Iris pigment epithelial cell (primary cell): ENCODE measurements around the gene CHI3L1.

Source experiments
- DNase-seq: peaks from one replicate; pipeline ENCODE4 v3.0.0-alpha.2; 2011; ENCODE audit warnings: low read depth

The CHI3L1 gene

GRCh38 chr1:203181586-203182386 lies 4.7 kb downstream of the CHI3L1 start:
- DNase-seq = no peak

DNA sequence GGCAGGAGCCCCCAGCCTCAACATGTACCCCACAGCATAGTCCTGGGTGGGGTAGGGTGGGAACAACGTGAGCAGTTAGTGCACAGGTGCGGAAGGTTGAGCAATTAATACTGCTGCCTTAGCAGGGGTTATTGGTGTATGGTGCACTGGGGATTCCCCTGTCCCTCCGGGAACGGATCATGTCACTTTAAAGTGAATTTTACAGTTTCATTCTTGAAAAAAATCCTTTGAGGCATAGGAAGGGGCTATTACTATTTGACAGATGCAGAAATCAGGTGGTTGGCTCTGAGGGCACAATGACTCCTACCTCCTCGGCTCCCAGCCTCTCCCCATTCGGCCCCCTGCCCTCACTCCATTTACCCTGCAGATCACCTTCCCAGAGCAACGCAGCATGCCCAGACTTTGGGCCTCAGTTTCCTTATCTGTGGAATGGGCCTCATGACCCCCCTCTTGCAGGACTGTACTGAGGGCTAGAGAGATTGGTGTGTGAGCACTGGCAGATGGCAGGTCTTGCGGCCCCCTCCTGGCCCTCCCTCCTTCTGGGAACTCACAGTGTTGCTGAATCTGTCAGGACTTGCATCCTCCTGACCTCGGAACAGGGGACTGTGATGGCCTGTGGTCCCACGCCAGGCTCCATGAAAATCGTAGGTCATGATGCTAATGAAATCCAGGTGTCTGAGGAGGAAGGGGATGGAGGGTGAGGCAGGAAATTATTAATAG lies 5.7 kb downstream of the CHI3L1 start:
- DNase-seq = no peak

- DNase-seq = no peak
Observed at GRCh38 chr1:203179667-203180005, 6.9 kb downstream of the CHI3L1 start.

DNA sequence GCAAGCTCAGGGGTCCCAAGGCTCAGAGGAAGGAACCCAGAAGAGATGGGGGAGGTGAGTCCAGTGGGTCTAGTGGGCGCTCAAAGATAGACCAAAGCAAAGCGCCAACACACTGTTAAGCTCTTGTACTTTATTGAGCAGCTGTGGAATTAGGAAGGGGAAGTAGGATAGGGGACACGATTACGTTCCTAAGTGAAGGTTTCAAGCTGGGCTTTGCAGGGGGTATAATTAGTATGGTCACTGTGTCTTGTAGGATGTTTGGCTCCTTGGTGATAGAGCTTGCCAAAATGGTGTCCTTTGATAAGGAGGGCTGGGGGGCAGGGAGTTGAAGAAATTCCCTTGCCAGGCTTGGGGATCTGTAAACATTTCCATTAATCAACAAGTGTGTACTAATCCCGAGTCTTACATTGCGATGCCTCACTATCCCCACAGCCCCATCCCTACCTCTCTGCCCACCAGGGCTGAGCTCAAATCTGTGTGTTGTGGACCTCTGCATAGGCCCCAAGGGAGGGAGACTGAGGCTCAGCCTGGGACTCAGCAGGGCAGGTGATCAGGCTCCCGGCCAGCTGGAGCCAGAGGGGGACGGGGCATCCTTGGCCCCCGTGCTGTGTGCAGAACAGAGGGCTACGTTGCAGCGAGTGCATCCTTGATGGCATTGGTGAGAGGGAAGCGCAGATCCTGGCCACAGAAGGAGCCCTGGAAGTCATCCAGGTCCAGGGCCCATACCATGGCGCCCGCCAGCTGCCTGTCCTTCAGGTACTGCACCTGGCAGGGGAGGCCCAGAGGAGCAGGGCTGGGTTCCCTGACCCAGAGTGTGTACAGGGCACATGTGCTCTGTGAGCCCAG lies 7.5 kb downstream of the CHI3L1 start:
- no peak for DNase-seq

- no peak for DNase-seq
Observed at GRCh38 chr1:203178083-203178482, 8.4 kb downstream of the CHI3L1 start.

DNA sequence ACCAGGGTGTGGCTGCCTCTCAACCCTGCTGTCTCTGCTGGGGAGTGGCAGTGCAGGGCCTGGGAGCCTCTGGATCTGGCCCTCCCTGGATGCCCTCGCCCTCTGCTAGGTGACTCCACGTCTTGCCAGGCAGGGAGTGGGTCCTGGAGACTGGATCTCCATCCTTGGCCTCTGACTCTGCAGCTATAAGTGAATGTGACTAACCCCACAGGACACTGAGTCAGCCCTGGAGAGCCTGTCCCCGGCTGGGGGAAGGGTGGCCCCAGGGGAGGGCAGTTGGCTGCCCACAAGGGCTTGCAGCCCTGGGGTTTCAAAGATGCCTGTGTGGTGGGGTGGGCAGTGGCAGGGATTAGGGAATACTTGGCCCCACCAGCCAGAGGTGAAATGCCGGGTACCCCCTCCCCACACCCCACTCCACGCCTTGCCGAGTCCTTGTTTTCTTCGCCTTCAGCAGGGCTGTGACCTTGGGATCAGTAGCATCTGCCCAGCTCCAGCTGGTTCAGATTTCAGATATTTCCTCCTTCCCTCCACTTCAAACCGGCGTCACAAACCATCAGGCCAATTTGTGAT lies 8.9 kb downstream of the CHI3L1 start:
- DNase-seq = no peak

GRCh38 chr1:203177036-203177405 lies 9.5 kb downstream of the CHI3L1 start:
- no peak for DNase-seq

- DNase-seq = no peak
Observed at GRCh38 chr1:203176273-203177035, 10.1 kb downstream of the CHI3L1 start.

DNA sequence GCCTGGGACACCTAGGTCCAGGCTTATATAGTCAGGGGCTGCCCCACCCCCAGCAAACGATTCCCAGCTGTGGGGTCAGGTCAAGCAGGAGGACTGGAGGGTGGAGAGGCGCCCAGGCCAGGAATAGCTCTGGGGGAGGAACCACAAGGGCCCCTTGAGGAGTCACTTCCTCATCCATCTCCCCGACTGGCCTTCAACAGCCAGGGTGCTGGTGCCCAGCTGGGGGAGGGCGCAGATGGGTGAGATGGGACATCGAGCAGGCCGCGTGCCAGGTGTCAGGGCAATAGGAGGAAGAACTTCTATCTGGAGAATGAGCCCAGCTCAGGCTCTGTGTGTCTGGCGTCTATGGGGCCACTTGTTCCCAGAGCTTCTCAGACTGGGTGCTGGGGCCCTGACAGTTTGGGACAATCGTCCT lies 10.7 kb downstream of the CHI3L1 start:
- DNase-seq = no peak

DNA sequence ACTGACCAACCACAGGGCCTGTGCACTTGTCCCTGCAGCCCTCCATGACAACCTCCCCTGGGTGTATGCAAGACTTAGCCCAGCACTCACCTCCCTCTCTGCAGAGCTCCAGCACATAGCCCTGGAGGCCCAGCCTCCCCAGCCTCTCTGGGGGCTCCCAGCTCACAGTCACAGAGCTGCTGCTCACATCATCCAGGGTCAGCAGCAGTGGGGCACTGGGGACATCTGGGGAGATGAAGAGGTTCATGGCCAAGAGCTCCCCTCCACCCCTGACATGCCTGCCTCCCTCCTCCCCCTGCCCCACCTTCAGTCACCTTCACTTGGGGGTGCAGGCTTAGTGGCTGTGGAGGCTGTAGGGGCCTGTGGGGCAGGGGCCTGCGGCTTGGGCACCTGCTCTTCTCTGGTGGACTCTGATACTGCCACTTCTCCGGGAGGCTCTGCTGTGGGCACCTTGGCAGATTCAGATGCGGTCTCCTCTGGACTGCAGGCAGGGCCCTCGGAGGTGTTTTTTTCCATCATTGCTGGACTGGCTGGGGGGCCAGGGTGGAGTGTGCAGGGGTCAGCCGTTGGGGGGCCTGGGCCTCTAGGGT lies 11.2 kb downstream of the CHI3L1 start, which contains the start of gene MYBPH:
Gene MYBPH, minus strand, starts transcription at position 590 of the 590 bp plus-strand sequence. Its CDS starts 71 bp downstream, at position 519.
- no peak for DNase-seq

GRCh38 chr1:203174324-203174985 lies 12.0 kb downstream of the CHI3L1 start:
- DNase-seq = no peak

DNA sequence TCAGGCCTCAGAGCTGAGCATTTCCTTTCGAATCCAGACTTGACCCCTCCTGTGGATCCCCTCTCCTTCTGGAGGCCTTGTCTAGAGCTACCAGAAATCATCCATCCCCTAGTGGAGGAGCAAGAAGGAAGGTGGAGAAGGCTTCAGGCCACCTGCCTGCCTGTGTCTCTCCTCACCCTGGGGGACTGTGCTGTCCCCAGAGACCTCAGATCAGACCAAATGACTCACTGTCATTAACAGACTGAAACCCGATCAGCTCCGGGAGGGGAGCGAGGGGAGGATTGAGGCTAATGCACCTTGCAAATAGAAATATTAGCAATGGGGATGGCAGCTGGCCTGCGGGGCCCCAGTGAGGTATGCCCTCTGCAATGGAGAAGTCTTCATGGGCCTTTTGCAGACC lies 12.9 kb downstream of the CHI3L1 start:
- DNase-seq = no peak

DNA sequence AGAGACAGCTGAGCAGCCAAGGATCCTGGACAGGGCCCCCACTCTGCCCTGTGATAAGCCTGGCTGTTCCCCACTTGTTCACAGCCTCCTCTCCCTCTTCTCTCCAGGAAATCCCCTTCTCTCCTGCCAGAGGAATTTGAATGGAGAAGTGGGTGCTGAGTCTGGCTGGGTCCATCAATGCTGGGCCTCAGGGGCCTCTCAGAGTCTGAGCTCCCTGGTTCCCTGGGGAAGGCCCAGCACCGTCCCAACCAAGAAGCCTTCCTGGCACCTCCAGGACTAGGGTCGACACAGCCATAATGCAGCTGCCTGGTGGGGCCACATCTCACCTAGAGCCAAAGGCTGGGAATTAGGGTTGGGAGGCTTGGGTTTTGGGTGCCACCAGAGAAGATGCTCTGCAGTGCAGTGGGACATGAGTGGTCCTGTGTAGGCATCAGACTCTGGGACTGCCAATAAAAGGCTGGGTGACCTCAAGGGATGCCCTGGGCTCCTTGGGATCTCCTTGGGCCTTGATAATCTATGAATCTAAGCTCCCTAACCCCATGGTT lies 13.4 kb downstream of the CHI3L1 start:
- DNase-seq = no peak

- peak; percentile 43 for DNase-seq
Observed at GRCh38 chr1:203172184-203173010, 14.1 kb downstream of the CHI3L1 start.

DNA sequence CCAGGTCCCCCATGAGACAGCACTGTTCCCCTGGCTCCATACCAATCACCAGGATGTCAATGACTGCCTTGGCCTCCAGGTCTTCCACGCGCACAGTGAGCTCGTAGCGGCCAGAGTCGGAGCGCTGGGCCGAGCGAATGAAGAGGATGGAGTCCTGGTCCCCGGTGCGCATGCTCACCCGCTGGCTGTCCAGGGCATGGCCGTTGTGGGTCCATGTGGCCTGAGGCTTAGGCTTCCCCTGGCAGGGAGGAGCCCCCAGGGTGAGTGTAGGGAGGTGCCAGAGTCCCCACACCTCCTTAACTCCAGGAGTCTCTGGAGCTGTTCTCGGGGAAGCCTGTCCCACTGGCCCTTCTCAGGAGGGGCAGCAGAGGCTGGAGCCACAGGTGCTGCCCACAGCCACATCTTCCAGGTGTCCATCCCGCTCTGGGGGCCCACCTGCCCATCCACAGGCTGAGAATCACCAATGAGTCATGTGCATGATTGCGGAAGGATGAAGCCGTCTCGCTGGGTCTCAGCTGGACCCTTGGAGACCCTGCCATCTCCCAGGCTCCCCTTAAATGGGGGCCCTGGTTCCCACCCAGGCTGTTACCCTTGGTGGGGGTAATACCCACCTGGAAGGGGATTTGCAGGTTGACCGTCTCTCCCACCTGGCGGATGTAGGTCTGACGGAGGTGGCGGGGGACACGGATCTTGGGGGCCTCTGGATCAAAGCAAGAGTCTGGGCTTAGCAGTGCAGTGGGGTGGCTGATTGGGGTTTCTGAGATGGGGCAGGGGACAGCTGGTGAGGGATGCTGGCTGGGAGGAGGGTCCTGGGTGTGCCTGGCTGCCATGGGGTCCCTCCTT lies 14.9 kb downstream of the CHI3L1 start:
- no peak for DNase-seq

DNA sequence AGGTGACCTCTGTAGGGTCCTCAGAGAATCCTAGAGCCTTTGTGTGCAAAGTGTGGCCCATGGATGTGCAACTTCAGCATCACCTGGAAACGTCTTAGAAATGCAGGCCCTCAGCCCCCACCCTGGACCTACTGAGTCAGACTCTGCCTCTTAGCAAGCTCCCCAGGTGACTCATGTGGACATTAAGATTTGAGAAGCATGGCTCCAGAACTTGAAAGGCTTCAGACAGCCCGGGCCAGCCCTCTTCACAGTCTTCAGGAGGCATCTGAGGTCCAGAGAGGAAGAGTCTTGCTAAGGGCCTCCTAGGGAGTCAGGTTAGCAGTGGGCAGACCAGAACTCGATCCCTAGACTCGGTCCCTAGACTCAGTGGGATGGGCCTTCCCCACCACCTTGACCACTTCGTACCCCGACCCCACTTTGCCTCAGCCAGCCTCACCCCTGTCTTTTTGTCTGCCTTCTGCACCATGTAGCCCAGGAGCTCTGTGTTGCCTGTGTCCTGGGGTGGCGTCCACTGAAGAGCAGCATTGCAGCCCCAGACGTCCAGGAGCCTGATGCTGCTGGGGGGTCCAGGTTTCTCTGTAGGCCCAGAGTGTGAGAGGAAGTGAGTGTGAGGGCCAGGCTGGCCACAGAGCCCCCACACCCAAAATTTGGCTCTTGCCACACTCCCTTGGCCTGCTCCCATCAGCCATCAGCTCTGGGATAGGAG lies 15.7 kb downstream of the CHI3L1 start:
- no peak for DNase-seq

- DNase-seq = no peak
Observed at GRCh38 chr1:203169770-203170520, 16.6 kb downstream of the CHI3L1 start.
